ENCODE measurements around the gene FAM221A.
"Not testable (repeated sequence)": the region's sequence is repeated elsewhere in the genome, so short reads cannot be mapped to it uniquely, and the experiment has no call there.

The FAM221A gene

GRCh38 chr7:23714579-23714978 is 34.6 kb downstream of the FAM221A start:
- no peak overlapping the region for H3K4me3 ChIP-seq (replicated peaks; ENCODE audit: low read depth, low read length)
- TF ChIP-seq, protein P1, sequence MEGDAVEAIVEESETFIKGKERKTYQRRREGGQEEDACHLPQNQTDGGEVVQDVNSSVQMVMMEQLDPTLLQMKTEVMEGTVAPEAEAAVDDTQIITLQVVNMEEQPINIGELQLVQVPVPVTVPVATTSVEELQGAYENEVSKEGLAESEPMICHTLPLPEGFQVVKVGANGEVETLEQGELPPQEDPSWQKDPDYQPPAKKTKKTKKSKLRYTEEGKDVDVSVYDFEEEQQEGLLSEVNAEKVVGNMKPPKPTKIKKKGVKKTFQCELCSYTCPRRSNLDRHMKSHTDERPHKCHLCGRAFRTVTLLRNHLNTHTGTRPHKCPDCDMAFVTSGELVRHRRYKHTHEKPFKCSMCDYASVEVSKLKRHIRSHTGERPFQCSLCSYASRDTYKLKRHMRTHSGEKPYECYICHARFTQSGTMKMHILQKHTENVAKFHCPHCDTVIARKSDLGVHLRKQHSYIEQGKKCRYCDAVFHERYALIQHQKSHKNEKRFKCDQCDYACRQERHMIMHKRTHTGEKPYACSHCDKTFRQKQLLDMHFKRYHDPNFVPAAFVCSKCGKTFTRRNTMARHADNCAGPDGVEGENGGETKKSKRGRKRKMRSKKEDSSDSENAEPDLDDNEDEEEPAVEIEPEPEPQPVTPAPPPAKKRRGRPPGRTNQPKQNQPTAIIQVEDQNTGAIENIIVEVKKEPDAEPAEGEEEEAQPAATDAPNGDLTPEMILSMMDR (IDR thresholded peaks at IDR 0.05; ENCODE audit: low read depth, low read length, missing control alignments) = no peak
- DNase-seq (ENCODE audit: extremely low read depth, low read depth) = no peak

DNA sequence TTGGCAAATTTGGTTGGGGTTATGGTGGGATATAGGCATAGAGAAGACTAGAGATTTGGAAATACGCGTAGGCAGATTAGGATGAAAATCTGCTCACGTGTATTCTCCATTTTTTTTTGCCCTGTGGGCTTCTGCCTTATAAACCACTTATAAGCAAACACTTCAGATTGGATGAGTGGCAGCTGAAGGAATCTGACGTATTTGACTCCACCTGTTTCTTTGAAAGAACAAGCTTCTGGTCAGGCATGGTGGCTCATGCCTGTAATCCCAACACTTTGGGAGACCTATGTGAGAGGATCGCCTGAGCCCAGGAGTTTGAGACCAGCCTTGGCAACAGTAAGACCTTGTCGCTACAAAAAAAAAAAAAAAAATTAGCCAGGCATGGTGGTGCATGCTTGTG is 35.1 kb downstream of the FAM221A start:
- DNase-seq (ENCODE audit: extremely low read depth, low read depth) = no peak
- TF ChIP-seq, protein P1 (IDR thresholded peaks at IDR 0.05; ENCODE audit: low read depth, low read length, missing control alignments) = no peak
- H3K4me3 ChIP-seq (replicated peaks; ENCODE audit: low read depth, low read length) = no peak overlapping the region

GRCh38 chr7:23717788-23718187 is 37.8 kb downstream of the FAM221A start:
- TF ChIP-seq, protein P1 (IDR thresholded peaks at IDR 0.05; ENCODE audit: low read depth, low read length, missing control alignments) = no peak
- no peak for DNase-seq (ENCODE audit: extremely low read depth, low read depth)
- H3K4me3 ChIP-seq (replicated peaks; ENCODE audit: low read depth, low read length) = no peak overlapping the region

- TF ChIP-seq, protein P1 (IDR thresholded peaks at IDR 0.05; ENCODE audit: low read depth, low read length, missing control alignments) = no peak
- no peak overlapping the region for H3K4me3 ChIP-seq (replicated peaks; ENCODE audit: low read depth, low read length)
- no peak for DNase-seq (ENCODE audit: extremely low read depth, low read depth)
Measured at GRCh38 chr7:23721456-23721855, 41.5 kb downstream of the FAM221A start.

- H3K4me3 ChIP-seq (replicated peaks; ENCODE audit: low read depth, low read length); DNase-seq (ENCODE audit: extremely low read depth, low read depth): not testable (repeated sequence)
Measured at GRCh38 chr7:23722587-23723216, 42.7 kb downstream of the FAM221A start.

DNA sequence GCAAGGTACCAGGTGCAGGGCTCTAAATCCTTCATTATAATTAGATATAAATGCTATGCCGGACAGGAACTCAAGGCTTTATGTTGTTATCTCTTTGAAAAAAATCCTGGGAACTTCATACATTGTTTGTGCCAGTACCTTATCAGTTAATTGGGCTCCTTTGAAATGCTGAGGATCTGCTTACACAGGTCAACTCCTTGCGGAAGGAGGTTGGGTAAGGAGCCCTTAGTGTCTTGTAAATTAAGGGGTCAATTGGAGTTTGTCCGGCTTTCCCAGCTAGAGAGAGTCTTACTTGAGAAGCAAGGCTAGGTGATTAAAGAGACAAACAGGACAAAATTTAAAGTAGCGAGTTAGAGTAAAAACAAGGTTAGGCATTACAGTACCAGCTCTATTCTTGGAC is 44.1 kb downstream of the FAM221A start:
- not testable (repeated sequence) for DNase-seq (ENCODE audit: extremely low read depth, low read depth)

DNA sequence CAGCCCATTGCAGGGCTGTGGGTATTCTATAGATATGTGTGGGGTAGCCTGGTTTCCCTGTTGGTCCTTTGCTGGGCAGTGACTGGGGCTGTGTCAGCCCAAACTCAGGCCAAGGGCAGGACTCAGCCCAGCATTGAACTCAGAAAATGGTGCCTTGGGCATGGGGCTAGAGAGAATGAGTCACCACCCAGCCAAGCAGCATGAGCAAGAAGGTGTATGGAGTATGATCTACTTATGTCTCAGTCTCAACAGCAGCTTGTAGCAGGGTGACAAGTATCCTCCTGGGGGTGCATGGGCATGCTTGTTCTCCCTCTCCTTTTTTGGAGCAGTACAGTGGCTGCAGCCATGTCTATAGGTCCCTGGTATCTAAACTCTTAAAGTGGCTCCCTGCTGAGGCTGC is 62.1 kb downstream of the FAM221A start:
- H3K4me3 ChIP-seq (replicated peaks; ENCODE audit: low read depth, low read length) = no peak overlapping the region
- TF ChIP-seq, protein P1 (IDR thresholded peaks at IDR 0.05; ENCODE audit: low read depth, low read length, missing control alignments) = no peak

More for the DNA sequence above, 44.1 kb downstream of the FAM221A start:
- H3K4me3 ChIP-seq (replicated peaks; ENCODE audit: low read depth, low read length) = not testable (repeated sequence)

GRCh38 chr7:23743226-23743625 is 63.2 kb downstream of the FAM221A start:
- DNase-seq (ENCODE audit: extremely low read depth, low read depth) = no peak
- TF ChIP-seq, protein P1 (IDR thresholded peaks at IDR 0.05; ENCODE audit: low read depth, low read length, missing control alignments) = no peak
- H3K4me3 ChIP-seq (replicated peaks; ENCODE audit: low read depth, low read length) = no peak overlapping the region

More for the DNA sequence above, 62.1 kb downstream of the FAM221A start:
- DNase-seq (ENCODE audit: extremely low read depth, low read depth) = no peak

Measured in HFF-Myc (cell line).